Measurements from ENCODE around the gene SUSD4.

SUSD4 gene

GRCh38 chr1:223248001-223248769 is 115.8 kb downstream of the SUSD4 start:
- DNase-seq: no peak

DNA sequence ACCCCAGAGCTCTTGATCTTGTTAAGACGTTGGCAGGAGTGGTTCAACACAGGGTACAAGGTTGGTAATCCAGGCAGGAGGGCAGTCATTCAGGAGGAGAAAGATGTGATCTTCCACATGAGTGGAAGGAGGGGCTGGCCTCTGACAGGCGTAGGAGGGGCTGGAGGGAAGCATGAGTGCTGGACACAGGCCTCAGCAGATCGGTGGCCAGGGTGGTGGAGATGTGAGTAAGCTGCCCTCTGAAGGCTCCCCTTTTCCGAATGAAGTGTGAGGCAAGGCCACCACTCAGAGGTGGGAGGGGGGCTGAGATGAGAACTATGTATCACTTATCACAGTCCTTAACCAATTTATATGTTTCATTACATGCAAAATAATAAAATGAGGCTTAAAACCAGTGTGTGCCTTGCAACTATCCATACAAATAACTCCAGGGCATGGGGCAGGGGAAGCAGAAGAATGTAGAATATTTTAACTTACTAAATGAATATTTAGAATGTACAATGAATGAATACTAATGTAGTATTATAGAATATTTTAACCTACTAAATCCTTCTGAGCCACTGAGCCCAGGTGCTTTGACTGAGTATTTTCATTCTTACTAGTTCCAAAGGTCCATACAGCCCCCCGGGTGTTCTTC is 117.4 kb downstream of the SUSD4 start:
- DNase-seq: no peak

DNA sequence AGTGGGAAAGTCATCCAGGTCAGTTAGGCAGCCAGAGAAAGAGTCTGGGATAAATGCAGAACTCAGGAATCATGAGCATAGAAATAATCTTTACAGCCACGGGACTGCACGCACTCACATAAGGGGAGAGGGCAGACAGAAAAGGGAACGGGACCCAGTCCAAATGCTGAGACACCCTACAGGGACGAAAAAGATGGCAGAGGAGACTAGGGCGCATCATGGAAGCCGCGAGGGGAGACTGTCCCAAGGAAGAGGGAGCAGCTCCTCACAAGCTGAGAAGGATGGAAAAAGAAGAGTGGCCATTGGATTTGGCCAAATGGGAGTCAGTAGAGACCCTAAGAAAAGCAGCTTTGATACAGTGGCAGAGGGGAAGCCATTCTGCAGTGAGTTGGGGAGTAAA is 118.0 kb downstream of the SUSD4 start:
- DNase-seq: no peak

GRCh38 chr1:223245411-223245810 is 118.6 kb downstream of the SUSD4 start:
- DNase-seq: no peak

- peak; percentile 42 for DNase-seq
These were observed 119.4 kb downstream of the SUSD4 start for GRCh38 chr1:223244366-223245103.

DNA sequence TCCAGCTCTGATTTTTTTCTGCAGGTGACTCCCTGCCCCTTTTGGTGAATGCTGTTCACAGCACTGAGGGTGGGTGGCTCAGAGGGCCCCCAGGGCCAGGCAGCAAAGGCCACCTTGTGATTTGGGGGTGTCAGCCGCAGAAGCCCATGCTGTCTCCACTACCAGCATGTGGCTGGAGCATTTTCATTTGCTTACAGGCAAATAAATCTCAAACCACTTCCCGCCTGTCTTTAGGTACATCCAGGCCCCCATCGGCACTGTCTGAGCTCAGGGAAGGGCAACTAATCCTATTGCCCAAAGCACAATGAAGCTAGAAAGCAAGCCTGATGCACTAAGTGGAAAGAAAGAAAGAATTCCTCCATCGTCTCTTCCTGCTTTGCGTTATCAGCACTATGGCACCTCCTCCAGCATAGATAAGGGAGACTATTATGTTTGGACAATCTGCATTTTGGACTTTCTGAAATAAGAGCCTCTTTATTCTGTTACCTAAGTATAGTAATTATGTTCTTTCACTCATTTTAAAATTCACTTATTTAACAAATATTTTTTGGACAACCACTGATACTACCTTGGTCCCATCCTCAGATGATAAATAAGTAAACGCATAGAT is 120.4 kb downstream of the SUSD4 start:
- DNase-seq: no peak

- no peak for DNase-seq
These were observed 121.0 kb downstream of the SUSD4 start for GRCh38 chr1:223242971-223243370.

GRCh38 chr1:223242382-223242955 is 121.5 kb downstream of the SUSD4 start:
- no peak for DNase-seq

DNA sequence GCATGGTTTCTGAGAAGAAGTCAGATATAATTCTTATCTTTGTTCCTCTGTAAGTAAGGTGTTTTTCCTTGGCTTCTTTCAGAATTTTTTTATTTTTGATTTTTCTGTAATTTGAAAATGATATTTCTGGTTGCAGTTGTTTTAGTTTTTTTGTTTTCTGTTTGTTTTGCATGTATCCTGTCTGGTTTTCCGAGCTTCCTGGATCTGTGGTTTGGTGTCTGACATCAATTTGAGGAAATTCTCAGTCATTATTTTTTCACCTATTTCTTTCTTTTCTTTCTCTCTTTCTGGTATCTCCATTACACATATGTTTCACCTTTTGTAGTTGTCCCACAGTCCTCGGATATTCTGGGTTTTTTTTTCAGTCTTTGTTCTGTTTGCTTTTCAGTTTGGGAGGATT is 123.9 kb downstream of the SUSD4 start:
- no peak for DNase-seq

DNA sequence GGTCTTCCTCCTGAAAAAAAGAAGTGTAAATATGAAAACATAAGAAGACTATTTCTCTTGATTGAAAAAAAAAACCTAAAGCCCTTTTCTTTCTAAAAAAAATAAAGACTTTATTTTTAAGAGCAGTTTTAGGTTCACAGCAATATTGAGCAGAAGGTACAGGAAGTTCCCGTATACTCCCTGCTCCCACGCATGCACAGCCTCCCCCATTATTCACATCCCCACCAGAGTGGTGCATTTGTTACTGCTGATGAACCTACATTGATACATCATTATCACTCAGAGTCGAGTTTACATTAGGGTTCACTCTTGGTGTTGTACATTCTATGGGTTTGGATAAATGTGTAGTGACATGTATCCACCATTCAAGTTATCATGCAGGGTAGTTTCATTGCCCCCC is 128.9 kb downstream of the SUSD4 start:
- DNase-seq: no peak

DNA sequence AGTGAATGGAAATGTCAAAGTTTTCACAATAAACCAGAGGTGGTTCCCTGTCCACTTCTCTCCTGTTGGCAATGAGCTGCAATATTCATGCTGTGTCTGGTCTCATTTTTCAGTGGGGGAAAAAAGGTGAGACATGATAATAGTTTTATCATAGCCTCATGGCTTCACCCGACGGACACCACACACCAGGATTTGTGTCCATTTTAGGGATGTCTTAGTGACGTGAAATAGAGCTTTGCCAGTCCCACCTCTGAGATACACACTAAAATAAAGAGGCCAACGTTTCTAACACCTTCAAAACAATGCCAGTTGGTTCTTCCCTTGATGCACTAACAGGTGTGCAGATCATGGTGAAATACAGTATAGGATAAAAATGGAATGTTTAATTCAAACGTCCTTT is 129.4 kb downstream of the SUSD4 start:
- DNase-seq: no peak

GRCh38 chr1:223234170-223234514 is 129.8 kb downstream of the SUSD4 start:
- DNase-seq: no peak

- peak; percentile 43 for DNase-seq
These were observed 130.4 kb downstream of the SUSD4 start for GRCh38 chr1:223233410-223234169.

- no peak for DNase-seq
These were observed 131.0 kb downstream of the SUSD4 start for GRCh38 chr1:223233019-223233409.

DNA sequence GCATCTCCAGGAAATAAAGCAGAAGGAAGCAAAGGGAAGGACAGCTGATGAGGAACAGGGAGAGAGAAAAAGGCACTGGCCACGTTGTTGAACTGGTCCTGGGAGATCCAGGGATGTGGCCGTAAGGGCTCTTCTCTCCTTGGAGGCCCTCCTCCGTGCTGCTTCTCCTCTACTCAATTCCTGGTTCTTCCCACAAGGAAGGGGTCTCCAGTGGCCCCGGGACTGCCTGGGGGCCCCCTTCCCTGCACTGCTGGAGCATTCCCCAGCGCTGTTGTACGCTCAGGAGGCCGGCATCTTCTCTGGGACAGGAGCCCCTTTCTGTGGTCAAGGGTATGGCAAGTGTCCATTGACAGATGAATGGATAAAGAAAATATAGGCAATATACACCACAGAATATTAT is 132.4 kb downstream of the SUSD4 start:
- DNase-seq: no peak

- DNase-seq: no peak
These were observed 132.9 kb downstream of the SUSD4 start for GRCh38 chr1:223231011-223231572.

- peak; percentile 62 for DNase-seq
These were observed 133.7 kb downstream of the SUSD4 start for GRCh38 chr1:223230161-223230881.

GRCh38 chr1:223229756-223230155 is 134.2 kb downstream of the SUSD4 start:
- peak; percentile 13 for DNase-seq

DNA sequence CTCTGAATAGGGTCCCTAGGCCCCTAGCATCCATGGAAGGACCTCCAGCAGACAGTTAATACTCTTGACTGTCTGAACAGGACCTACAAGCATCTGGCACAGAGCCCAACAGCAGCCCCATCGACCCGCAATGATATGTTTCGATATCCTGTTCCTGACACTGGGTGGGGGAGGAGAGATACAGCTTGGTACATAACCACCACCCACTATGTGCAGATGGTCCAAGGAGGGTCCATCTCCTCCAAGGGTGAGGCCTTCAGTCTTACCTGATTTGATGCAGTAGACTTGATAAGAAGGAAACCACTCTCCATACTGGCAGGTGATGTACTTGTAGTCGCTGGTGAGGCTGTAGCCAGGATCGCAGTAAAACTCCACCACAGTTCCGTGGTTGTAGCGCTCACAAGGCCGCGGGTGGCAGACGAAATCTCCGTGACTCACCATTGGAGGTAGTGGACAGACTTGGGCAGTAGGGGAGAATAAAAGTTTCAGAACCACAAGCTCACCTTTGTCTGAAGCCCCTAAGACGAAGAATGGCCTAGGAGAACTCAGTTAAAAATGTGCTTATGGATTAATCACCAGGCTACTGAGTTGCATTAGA is 134.9 kb downstream of the SUSD4 start:
- DNase-seq: peak; percentile 5

DNA sequence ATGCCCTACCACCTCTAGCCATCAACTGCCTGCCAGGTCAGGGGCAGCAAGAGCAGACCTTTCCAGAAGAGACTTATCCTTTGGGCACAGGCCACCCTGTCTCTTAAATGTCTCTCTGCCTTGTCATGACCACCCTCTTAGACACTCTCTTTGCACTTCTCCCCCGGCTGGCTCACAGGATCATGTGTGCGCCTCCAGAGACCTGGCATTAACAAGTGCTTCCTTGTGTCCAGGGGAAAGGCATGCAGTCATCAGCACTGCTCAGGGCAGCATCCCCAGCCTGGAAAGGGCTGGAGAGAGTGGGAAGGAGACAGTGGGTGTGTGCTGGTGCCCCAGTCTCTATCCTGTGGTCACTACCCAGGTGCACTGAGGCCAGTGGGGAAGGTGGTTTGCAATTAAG is 135.8 kb downstream of the SUSD4 start:
- no peak for DNase-seq

Data from hematopoietic multipotent progenitor cell treated with erythropoietin and hydrocortisone succinate and interleukin-3 and kit ligand, for 4 days (in vitro differentiated cells).